HUDEP-2 (cell line): ENCODE results near the gene CFAP210.
"Not testable (repeated sequence)": the region's sequence is repeated elsewhere in the genome, so short reads cannot be mapped to it uniquely, and the experiment has no call there.

Source experiments
- DNase-seq, 76 experiments: peaks; one replicate each; lab custom pipeline; 2025; ENCODE audit not compliant: unreplicated experiment in 76 of 76; lab: John Stamatoyannopoulos, UW

The CFAP210 gene

DNA sequence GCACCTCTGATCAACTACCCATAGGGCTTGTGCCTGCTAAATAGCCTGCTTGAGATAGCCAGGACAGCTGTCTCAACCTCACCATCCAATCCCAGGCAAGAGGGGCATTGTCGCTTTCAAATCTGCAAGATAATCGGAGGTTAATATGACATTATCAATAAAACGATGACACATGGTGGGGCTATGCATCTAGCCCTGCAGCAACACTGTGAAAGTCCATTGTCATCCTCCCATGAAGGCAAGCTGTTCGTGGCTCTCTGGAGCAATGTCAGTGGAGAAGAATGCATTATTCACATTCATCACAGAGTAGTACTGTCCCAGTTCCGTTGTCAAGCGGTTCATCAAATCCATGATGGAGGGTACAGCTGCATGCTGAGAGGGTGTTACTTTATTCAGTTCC, 20.5 kb upstream of the CFAP210 start:
- no peak for DNase-seq

DNA sequence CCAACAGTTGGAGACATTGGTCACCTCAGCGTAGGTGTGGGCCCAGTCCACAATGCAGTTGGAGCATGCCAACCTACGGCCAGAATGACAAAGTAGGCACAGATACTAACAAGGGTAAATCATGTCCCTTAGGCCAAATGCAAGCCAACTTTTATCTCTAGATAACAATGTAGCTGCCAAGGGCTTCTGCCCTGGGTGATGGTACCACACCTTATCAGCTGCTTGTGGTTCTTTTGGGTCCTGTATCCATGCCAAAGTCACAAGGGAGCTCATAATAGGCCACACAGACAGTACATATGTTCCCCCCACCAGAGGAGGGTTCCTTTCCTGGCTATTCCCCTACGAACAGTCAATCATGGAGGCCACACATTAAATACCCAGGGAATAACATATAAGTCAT, 19.1 kb upstream of the CFAP210 start:
- peak in 49 of 76 experiments; percentile 12 to 79 (median 36) for DNase-seq

DNA sequence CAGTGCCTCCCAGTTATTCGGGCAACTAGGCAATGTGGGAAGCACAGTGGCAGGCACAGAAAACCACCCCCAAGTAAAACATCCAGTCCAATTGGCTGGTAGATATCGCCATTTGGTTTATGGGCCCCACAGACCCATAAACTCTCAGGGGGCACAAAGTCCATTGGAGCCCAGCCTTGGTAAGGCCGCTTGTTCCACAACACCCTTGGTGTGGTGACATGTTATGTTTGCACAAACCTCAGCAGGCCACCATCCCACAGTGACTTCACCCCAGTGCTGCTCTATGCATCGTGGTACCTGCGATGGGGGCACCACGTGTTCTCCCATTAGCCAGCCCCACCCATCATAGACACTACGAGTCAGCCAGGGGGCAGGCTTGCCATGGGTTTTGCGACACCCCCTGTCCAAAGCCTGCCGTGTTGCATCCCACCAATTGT, 18.6 kb upstream of the CFAP210 start:
- no peak for DNase-seq

DNA sequence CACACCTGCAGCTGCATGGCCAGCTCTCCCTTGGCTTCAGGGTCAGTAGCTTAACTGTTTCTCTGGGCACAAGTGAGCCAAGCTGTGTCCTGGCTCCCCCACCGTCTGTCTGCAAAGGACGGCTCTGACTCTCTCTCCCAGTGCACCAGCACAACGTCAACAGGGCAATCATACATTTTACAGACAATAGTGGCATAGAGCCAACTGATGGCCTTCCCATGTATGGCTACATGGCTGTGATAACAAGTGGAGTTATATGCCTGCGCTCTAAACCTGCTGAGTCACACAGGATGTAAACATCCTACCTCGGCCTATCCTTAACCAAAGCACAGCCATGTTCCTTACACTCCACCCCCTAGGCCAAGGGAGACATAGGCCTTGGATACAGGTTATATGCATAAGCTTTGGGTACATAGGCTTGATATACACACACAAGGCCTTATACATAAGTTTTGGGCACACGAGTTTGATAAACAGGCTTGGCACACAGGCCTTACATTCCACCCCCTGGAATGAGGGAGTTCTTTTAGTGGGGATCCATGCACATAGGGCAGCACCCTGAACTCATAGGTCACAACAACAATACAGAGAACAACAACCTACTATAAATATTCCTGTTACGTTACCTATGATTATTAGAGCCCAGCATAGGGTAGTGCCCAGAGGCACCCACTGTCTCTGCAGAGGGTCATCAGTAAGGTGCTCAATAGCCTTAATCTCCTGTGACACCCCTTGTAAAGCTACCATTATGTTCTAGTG, 17.7 kb upstream of the CFAP210 start:
- DNase-seq: no peak

DNA sequence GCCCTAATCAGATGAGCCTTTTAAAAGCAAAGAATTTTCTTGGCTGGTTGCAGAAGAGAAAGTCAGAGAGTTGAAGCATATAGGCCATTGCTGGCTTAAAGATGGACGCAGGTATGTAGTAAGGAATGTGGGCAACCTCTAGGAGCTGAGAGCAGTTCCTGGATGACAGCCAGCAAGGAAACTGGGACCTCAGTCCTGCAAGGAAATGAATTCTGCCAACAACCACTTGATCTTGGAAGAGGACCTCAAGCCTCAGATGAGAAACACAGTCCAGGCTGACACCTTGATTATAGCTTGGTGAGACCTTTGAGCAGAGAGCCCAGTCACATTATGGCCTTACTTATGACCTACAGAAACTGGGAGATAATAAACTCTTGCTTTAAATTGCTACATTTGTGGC, 15.8 kb upstream of the CFAP210 start:
- DNase-seq: no peak

DNA sequence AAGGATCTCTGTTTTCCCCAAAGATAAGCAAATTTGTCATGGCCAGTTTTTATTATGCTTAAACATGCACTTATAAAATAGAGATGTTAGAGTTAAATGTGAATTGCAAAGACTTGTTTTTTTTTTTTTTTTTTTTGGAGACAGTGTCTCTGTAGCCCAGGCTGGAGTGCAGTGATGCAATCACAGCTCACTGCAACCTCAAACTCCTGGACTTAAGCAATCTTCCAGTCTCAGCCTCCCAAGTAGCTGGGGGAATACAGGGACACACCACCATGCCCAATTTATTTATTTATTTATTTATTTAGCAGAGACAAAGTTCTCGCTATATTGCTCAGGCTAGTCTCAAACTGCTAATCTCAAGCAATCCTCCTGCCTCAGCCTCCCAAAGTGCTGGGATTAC, 15.1 kb upstream of the CFAP210 start:
- DNase-seq: no peak

DNA sequence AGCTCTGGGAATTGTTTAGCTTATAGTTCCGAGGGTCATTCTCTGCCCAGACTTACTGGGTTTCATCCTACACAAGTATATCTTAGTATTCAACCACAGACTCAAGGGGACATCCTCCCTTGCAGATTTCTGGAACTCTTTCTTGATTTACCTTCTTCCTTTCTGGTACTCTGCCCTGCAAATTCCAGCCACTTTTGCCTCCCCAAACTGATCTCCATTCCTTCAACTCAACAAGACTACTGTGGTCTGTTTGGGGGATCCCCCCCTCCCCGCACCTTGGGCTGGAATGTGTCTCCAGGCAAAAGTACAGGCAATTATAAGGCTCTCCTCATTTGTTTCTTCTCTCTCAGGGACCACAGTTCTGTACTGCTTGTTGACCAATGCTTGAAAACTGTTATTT, 13.4 kb upstream of the CFAP210 start:
- no peak for DNase-seq

DNA sequence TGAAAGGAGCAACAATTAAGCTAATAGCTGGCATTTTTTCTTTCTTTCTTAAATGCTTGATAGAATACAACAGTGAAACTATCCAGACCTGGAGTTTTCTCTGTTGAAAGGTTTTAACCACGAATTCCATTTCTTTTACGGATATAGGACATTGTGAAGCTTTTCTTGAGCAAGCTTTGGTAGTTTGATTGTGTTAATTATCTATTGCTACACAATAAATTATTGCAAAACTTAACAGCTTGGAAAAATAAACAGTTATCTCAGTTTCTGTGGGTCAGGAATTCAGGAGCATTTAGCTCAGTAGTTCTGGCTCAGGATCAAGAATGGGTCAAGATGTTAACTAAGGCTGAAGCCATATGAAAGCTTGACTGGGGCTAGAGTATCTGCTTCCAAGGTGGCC, 11.7 kb upstream of the CFAP210 start:
- DNase-seq: no peak

DNA sequence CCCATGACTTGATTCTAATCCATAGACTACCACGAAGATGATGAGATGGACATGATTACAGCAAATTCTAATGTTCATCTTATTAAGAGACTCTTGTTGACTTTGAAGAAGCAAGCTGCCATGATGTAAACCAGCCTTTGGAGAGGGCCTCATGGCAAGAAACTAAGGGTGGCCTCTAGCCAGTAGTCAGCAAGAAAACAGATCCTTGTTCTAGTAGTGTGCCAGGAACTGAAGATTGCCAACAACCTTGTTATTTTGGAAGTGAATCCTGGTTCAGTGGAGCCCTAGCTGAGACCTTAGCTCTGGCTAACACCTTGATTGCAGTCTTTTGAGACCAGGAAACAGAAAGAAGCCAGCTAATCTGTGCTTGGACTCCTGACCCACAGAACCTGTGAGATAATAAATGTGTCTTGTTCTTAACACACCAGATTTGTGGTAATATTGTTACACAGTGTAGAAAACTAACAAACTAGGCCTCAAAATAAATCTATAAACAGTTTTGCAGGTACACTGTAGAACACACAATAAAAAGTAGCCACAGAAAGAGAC, 10.0 kb upstream of the CFAP210 start:
- DNase-seq: no peak

DNA sequence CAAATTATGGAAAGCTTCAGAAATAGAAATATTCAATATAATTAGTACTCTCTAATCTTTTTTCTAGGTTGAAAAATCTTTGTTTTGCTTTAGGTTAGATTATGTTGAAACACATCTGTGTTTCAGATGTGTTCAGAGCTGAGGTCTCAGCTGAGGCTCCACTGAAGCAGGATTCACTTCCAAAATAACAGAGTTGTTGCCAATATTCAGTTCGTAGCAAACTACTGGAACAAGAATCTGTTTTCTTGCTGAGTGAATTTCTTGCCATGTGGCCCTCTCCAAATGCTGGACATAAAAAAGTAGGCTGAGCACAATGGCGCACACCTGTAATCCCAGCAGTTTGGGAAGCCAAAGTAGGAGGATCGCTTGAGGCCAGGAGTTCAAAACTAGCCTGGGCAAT, 8.8 kb upstream of the CFAP210 start:
- no peak for DNase-seq

DNA sequence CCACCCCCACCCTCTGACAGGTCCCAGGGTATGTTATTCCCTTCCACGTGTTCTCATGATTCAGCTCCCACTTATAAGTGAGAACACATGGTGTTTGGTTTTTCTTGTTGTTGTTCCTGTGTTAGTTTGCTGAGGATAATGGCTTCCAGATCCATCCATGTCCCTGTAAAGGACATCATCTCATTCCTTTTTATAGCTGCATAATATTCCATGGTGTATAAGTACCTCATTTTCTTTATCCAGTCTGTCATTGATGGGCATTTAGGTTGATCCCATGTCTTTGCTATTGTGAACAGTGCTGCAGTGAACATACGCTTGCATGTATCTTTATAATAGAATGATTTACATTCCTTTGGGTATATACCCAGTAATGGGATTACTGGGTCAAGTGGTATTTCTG, 5.0 kb upstream of the CFAP210 start:
- not testable (repeated sequence) for DNase-seq

DNA sequence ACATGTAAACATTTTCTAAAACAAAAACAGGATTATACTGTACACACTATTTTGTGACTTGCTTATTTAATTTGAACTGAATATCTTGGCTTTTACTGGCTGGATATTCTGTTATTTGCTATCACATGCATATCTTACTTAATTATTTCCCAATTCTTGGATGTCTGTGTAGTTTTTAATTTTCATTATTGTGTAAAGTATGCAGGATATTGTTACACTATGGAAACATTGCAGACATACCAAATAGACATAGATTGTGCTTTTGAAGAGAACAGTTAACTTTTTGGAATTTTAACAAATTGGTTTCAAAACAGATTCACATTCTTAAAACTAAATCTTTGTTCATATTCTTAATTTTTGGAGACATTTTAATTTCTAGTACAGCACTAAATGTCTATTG, 2.2 kb upstream of the CFAP210 start:
- DNase-seq: no peak

DNA sequence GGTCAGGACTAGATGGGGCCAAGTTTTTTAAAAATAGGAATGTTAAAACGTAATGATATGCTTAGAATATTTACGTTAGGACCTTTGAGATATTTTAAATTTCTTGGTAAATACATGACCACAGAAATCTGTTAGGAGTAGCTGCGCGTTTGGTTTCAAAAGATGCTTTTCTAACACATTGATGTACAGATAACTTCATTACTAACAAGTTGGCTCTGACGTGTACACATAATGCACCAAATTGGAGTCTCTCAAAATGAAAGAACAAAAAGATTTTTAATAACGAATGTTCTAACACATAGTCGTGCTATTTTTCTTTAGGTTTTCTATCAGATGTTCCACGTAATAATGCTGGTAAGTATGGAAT, 672 bp upstream of the CFAP210 start:
- DNase-seq: no peak

DNA sequence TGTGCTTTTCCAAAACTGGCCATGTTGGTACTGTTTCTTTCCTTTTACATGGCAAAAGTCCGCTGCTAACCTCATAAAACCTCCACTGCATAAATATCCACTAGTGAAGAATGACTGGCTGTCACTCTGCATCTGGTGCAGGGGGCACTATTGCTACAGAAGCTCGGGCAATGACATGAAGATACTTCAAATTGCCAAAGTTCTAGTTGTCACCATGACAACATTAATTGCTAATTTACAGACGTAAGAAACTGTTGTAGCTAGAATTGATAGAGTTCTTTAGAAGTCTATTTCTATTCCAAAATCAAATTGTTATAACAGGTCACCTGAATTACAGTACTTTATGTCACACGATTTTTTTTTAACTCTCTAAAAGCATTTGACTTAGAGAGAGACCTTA, 845 bp downstream of the CFAP210 start:
- peak in 7 of 76 experiments; percentile 2 to 24 (median 6) for DNase-seq

DNA sequence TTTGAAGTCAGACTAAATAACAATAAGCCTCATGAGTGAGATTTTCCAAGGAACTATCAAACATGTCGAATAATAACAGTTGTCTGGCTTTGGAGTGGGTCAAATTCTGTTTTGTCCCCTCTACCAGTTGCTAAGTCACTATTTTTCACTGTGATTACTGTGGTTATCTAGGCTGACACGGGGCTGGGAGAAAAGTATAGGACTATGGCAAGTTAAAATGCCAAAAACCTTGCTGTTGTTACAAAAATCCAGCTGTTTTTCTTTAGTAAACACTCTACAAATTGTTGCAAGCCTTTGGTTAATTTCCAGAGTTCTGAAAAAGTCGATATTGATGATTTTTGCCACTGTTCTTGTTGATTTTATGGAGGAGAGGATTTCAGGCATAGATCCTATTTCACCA, 1.5 kb downstream of the CFAP210 start:
- no peak for DNase-seq

DNA sequence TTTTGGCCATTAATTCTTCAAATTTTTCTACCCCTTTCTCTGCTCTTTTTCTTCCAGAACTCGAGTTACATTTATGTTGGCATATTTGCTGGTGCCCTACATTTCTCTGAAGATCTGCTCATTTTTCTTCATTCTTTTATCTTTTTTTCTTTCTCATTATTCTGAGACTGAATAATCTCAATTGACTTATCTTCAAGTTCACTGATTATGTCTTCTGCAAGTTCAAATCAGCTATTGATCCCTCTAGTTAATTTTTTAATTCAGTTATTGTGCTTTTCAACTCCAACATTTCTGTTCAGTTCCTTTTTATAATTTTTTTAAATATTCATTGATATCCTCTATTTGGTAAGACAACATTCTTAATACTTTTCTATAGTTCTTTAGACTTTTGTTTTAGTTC, 3.2 kb downstream of the CFAP210 start:
- no peak for DNase-seq

DNA sequence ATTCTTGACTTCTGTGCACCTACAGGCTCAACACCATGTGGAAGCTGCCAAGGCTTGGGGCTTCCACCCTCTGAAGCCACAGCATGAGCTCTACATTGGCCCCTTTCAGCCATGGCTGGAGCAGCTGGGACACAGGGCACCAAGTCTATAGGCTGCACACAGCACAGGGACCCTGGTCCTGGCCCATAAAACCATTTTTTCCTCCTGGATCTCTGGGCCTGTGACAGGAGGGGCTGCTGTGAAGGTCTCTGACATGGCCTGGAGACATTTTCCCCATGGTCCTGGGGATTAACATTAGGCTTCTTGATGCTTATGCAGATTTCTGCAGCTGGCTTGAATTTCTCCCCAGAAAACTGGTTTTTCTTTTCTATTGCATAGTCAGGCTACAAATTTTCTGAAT, 6.3 kb downstream of the CFAP210 start:
- DNase-seq: not testable (repeated sequence)

DNA sequence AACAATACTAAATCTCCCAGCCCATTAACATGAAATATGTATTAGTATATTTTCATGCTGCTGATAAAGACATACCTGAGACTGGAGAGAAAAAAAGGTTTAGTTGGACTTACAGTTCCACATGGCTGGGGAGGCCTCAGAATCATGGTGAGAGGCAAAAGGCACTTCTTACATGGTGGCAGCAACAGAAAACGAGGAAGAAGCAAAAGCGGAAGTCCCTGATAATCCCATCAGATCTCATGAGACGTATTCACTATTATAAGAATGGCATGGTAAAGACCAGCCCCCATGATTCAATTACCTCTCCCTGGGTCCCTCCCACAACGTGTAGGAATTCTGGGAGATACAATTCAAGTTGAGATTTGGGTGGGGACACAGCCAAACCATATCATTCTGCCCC, 7.4 kb downstream of the CFAP210 start:
- DNase-seq: not testable (repeated sequence)

DNA sequence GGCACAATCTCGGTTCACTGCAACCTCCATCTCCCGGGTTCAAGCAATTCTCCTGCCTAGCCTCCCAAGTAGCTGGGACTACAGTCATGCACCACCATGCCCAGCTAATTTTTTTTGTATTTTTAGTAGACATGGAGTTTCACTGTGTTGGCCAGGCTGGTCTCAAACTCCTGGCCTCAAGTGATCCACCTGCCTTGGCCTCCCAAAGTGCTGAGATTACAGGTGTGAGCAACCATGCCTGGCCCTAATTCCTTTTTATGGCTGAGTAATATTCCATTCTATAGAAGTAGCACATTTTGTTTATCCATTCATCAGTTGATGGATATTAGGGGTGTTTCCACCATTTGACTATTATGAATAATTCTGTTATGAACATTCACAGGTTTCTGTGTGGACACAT, 9.5 kb downstream of the CFAP210 start:
- DNase-seq: not testable (repeated sequence)

DNA sequence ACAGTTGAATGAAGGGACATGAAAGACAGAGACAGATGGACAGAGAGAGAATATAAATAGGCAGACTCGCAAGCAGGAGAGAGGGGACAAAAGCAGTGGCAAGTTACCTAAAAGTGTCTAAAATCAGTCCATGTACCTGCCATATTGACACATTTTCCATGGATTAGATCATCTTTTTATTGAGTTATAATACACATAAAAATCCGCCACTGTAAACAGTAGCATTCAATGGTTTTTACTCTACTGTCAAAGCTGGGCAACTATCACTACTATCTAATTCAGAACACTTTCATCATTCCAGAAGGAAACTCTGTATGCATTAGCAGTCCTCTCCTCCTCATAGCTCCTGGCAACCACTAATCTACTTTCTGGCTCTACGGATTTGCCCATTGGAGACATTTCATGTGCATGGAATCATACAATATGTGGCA, 10.1 kb downstream of the CFAP210 start:
- DNase-seq: no peak

DNA sequence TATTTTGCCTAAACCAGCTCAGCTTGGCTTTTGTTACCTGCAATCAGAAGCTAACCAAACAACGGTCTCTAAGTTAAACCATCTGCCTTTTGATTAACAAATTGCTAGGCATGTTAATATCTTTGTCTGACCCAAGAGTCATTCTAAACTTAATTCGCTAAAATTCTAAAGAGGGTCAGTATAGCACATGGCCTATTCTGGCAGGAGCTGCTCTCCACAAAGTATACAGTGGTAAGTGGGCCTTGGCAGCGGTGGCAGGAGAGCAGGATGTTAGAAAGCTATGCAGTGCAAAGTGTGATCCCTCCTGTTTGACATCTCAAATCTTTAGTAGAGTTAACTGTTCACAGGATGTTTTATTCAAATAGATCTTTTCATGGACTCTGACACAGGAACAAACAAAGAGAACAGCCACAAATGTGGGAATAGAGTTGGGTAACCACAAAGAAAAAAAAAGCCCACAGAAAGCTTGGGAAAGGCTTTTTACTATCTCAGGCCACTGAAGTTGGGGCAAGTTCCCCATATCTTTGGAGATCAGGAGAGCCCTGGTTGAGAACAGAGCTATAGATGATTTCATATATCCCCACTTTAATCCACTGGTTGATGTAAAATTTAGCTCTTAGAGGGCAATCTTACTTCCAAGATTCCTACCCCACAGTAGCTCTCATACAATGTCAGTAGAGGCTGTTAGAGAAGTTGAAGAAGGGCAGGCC, 10.6 kb downstream of the CFAP210 start:
- no peak for DNase-seq

DNA sequence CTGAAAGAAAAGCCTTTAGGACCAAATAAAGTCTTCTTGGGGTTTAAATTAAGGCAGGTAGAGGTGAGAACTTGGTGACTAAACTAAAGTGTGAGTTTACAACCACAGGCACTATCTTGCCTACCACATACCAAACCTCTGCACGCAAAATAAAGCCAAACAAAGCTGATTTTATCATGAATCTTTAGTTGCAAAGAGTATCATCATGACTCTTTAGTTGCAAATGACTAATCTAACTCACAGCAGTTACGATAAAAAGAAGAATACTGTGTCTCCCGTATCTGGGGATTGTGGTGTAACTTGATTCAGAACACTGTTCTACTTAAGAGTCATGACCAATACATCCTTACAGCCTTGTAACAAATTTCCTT, 11.2 kb downstream of the CFAP210 start:
- no peak for DNase-seq
